ENCODE data around the gene TLX3.

Gene TLX3

GRCh38 chr5:171306166-171306565 lies 2.9 kb upstream of the TLX3 start:
- no peak for DNase-seq

GRCh38 chr5:171306781-171307591 lies 2.1 kb upstream of the TLX3 start:
- DNase-seq, result no peak

- DNase-seq, result no peak
Observed at GRCh38 chr5:171307789-171308452, 1.1 kb upstream of the TLX3 start.

- no peak for DNase-seq
Observed at GRCh38 chr5:171309276-171310211, 496 bp downstream of the TLX3 start.

- no peak for DNase-seq
Observed at GRCh38 chr5:171310212-171310818, 1.3 kb downstream of the TLX3 start.

GRCh38 chr5:171310819-171311321 lies 1.8 kb downstream of the TLX3 start:
- no peak for DNase-seq

GRCh38 chr5:171311322-171312077 lies 2.5 kb downstream of the TLX3 start:
- no peak for DNase-seq

- DNase-seq, result peak in 1 of 56 donors; percentile 1
Observed at GRCh38 chr5:171312129-171312974, 3.3 kb downstream of the TLX3 start.

GRCh38 chr5:171313481-171314206 lies 4.6 kb downstream of the TLX3 start:
- DNase-seq, result no peak

- peak in 1 of 56 donors; percentile 8 for DNase-seq
Observed at GRCh38 chr5:171314728-171315385, 5.8 kb downstream of the TLX3 start.

- no peak for DNase-seq
Observed at GRCh38 chr5:171315386-171315891, 6.4 kb downstream of the TLX3 start.

GRCh38 chr5:171315925-171316257 lies 6.8 kb downstream of the TLX3 start:
- no peak for DNase-seq

- DNase-seq, result no peak
Observed at GRCh38 chr5:171316258-171317121, 7.4 kb downstream of the TLX3 start.

- DNase-seq, result no peak
Observed at GRCh38 chr5:171317230-171317629, 8.2 kb downstream of the TLX3 start.

- no peak for DNase-seq
Observed at GRCh38 chr5:171318026-171318425, 9.0 kb downstream of the TLX3 start.

GRCh38 chr5:171321447-171321846 lies 12.4 kb downstream of the TLX3 start:
- no peak for DNase-seq

- no peak for DNase-seq
Observed at GRCh38 chr5:171322527-171322926, 13.5 kb downstream of the TLX3 start.

Data from amygdala (tissue), 56 donors.